ENCODE results near the gene MYO5B.

Gene MYO5B

DNA sequence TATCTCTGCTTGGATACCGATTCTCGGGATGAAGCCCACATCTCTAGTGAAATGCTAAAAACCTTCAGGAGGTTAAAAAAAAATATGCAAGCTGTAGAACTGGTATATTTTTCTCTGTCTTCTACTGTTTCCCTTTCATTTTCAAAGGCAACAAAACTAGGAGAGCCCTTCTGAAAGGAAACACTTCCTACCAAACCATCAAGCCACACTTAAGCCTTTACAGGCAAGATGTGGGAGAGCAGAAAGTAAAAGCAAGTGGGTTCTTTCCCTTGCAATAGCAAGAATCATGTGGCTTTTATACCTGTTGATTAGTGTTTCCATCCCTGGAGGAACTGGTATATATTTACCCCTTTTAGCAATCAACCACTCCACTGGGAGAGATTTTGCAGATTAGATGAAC lies 233.7 kb downstream of the MYO5B start:
- DNase-seq, result no peak

DNA sequence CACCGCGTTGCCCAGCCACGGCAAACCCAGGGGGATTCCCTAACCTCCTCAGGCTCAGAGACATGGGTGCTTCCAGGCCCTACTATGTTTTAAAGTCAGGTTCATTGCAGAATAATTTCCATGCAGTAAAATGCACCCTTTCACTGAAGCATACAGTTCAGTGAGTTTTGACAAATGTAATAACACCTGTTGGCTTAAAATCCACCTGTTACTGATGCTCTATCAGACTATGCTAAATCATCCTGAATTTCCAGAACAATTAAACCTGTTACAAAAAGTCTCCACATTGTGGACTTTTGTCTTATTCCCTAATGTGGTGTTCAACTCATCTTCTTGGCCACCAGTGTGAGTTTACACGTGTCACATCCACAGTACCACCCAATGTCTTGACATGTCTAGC lies 234.6 kb downstream of the MYO5B start:
- DNase-seq, result no peak

- DNase-seq, result no peak
These were observed 235.8 kb downstream of the MYO5B start for GRCh38 chr18:49959176-49959575.

DNA sequence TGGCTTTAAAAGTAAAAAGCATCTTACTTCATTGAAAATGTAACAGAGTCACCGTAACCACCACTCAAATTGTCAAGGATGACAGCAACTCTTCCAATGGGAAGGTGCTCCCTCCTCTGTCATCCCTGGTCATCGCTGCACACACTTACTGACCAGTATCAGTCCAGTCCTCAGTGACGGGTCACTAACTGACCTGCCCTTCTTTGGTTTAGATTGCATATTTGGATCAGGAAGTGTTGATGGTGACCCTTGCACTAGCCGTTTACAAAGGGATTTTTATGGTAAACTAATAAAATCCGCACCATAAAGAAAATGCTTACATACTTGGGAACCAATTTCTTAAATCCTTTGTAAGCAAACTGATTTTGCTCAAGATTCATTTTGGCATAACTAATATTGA lies 239.7 kb downstream of the MYO5B start:
- no peak for DNase-seq

DNA sequence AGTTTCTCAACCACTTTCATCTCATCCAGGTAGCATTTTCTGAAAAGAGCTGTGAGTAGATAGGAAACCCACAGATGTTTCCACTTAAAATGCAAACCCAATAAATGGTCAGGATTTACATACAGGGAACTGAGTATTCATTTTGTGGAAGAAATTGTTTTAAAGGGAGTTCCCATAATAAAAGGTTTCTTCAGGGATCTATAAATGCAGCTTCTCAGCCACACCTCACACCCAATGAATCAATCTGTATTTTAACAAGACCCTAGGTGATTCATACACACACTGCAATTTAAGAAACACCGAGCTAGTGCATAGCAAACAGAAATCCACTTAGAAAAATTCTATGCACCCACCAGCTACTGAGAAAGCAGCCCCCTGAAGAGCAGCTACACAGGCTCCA lies 241.6 kb downstream of the MYO5B start:
- no peak for DNase-seq

- no peak for DNase-seq
These were observed 245.0 kb downstream of the MYO5B start for GRCh38 chr18:49949951-49950395.

- no peak for DNase-seq
These were observed 246.0 kb downstream of the MYO5B start for GRCh38 chr18:49948975-49949374.

GRCh38 chr18:49944663-49945062 lies 250.3 kb downstream of the MYO5B start:
- DNase-seq, result no peak

DNA sequence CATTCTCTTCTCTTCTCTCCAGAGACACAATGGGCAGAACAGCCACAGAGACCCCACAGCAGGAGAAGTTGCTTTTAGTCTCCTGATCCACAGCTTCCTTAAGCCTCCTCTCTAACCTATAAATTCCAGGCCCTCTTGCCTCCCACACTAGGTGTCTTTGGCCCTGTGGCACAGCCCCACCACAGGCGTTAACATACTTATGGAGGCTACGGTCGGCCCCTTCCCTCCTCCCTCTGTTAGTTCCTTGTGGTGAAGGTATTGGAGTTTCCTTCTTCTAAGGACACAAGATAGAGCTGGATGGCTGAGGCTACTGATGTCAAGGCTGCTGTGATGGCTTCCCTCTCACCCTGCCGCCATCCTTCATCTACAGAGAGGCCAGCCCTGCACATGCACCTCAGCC lies 258.1 kb downstream of the MYO5B start:
- no peak for DNase-seq

DNA sequence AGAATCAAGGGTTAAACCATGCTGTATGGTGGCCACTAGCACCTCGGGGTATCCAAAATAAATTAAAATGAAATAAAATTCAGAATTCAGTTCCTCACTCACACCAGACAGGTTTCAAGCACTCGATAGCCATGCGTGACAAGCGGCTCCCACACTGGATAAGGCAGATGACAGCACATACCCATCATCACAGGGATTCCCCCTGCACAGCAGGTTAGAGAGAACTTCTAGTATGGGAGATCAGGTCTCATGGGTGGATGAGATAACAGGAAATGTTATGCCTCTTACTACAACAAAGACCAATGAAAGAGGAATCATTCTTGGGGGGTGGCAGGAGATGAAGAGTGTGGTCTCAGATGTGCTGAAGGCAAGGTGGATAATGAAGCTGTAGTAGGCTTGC lies 259.7 kb downstream of the MYO5B start:
- no peak for DNase-seq

GRCh38 chr18:49934457-49934856 lies 260.5 kb downstream of the MYO5B start:
- DNase-seq, result no peak

DNA sequence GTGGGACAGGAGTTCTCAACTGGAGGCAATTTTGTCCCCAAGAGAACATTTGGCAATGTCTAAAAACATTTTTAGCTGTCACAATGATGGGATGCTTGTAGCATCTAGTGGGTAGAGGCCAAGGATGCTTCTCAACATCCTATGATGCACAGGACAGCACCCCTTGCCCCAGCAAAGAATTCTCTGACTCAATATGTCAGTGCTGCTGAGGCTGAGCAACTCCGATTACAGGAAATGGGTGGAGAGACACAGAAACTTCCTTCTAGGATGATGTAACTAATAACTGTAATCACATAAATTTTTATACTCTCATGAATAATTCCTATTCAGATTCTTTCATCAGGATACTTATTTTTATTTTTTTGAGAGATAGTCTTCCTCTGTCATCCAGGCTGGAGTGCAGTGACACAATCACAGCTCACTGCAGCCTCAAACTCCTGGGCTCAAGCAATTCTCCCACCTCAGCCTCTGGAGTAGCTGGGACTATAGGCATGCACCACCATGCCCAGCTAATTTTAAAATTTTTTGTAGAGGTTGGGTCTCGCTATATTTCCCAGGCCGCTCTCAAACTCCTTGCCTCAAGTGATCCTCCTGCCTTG lies 261.3 kb downstream of the MYO5B start:
- no peak for DNase-seq

- DNase-seq, result no peak
These were observed 263.2 kb downstream of the MYO5B start for GRCh38 chr18:49931760-49932159.

- no peak for DNase-seq
These were observed 263.8 kb downstream of the MYO5B start for GRCh38 chr18:49931179-49931578.

- no peak for DNase-seq
These were observed 268.7 kb downstream of the MYO5B start for GRCh38 chr18:49926106-49926745.

GRCh38 chr18:49924293-49924983 lies 270.5 kb downstream of the MYO5B start:
- DNase-seq, result no peak

GRCh38 chr18:49922228-49922627 lies 272.7 kb downstream of the MYO5B start:
- DNase-seq, result no peak

GRCh38 chr18:49921318-49921985 lies 273.5 kb downstream of the MYO5B start:
- DNase-seq, result no peak

GRCh38 chr18:49920731-49921130 lies 274.2 kb downstream of the MYO5B start:
- no peak for DNase-seq

DNA sequence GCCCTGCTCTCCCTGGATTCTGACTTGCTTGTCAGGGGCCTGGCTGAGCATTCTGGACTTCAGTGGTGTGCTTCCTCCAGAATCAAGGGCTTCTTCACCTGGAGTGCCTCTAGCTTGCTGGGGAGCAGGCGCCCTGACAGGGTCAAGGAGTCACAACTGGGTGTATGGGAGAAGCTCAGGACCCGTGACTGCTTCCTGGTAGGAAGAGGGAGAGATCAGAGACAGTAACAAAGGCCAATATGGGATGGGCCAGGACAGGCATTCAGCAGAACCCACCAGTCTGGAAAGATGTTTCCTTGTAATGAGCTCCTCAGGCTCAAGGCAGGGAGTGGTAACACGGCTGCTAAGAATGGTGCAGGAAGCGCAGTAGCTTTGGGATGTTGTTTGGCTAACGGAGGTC lies 277.2 kb downstream of the MYO5B start:
- no peak for DNase-seq

DNA sequence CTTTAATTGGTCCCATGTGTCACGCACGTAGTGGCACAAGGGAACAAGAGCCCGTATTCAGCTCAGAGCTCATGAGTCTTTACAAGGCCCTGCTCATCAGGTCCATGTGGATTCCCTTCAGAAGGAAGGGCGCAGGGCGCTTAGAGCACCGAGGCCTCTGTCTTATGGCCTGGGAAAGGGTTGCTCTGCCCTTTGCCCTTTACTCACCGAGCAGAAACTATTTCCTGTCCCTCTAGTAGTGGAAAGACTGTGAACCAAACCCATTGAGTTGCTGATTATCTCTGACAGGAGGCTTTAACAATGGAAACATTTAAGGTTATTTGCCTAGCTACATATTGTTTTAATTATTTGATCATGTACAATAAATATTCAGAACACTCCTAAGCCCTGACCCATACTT lies 279.6 kb downstream of the MYO5B start:
- no peak for DNase-seq

DNA sequence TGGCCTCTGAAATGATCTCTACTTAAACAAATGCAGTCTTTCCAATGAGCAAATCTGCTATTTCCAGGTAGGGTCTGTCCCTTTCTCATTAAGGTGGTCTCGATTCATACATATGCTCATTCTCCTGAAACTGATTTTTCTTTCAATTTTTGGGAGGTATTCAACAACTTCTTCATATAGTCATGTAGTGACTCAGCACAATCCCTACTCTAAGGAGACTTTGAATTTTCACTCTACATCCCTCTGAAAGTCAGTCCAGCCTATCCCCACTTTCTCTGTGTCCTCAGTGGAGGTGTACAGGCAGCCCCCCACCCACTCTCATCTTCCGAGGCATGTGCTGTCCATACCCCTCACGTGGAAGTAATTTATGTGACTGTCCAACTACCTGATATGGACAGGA lies 281.7 kb downstream of the MYO5B start:
- DNase-seq, result no peak

DNA sequence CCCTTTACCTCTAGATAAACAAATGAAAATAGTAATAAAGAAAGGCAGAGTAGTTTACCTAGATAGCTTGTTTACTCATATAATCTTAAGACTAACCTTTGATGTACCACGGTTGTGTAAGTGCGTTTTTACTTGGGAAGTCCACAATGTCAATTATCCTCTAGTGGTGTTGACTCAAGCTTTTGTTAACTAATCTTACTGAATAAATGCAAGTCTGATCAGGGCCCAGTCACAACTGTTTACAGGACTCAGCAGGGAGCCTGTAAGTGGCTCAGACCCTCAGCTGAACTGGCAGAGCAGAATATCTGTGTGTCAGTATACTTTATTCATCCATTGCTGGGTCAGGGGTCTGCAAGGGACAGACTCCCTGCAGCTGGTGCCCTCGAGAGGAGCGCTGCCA lies 283.5 kb downstream of the MYO5B start:
- no peak for DNase-seq

- DNase-seq, result no peak
These were observed 284.0 kb downstream of the MYO5B start for GRCh38 chr18:49910986-49911385.
